Prostate gland (tissue), 2 donors: ENCODE data around the gene CABP7. TPM values are rescaled to one million over a fixed set of nuclear protein-coding genes. Genes with fewer than 3 reads are reported as not detected.

Experiments used
- DNase-seq: peaks from one replicate; pipeline ENCODE4 v3.0.0-alpha.2; 2019; ENCODE audit warnings: low spot score
- H3K27ac ChIP-seq, 2 donors: fragments of 200-600 bp; sonication (generic); 2 replicates each; pipeline ENCODE4 v1.5.1; 2017 to 2019
- H3K27me3 ChIP-seq: fragments of 200-600 bp; sonication (generic); replicated peaks from 2 replicates; pipeline ENCODE4 v1.5.1; 2019; ENCODE audit not compliant: insufficient read depth
- H3K36me3 ChIP-seq, 2 donors: fragments of 200-600 bp; sonication (generic); 1 replicate in 1 of 2; 2 replicates in 1 of 2; pipeline versions ENCODE4 v1.5.1 to v1.8.1; 2017 to 2019
- H3K4me1 ChIP-seq: fragments of 200-600 bp; sonication (generic); replicated peaks from 2 replicates; pipeline ENCODE4 v1.5.1; 2019
- H3K4me3 ChIP-seq, 2 donors: fragments of 200-600 bp; sonication (generic); 2 replicates each; pipeline ENCODE4 v1.5.1; 2017 to 2019
- H3K9me3 ChIP-seq: fragments of 200-600 bp; sonication (generic); 2 replicates; pipeline ENCODE4 v1.5.1; 2017
- POLR2A ChIP-seq: fragments of 450-650 bp; IDR thresholded peaks from one replicate; pipeline ENCODE4 v1.6.1; 2016; ENCODE audit warnings: antibody characterized with exemption, mild to moderate bottlenecking
- POLR2AphosphoS5 ChIP-seq: sonication (generic); formaldehyde crosslinking; IDR thresholded peaks from one replicate; pipeline ENCODE4 v1.6.1; 2017; ENCODE audit warnings: antibody characterized with exemption
- WGBS: methylation state at CpG from one replicate; pipeline ENCODE4 v1.1.5; 2018; 5-methylcytosine and 5-hydroxymethylcytosine counted together
- intact Hi-C: fragments of 100-400 bp; cut with DNase I; formaldehyde crosslinking; loops from one replicate; pipeline ENCODE4 v1.14.2; 2022
- total RNA-seq, 2 donors: library from RNA; depleted of rRNA; stranded (reverse); fragments of >200 nt; gene quantifications; one replicate each; pipeline ENCODE4 v1.1.0, GENCODE V29; 2016
- TF ChIP-seq, protein P1 (sequence below), 4 experiments: fragments of 200-600 bp in 2 of 4; fragments of 450-650 bp in 2 of 4; sonication (generic) in 2 of 4; IDR thresholded peaks; 1 replicate in 3 of 4; 2 replicates in 1 of 4; pipeline ENCODE4 v1.5.1; 2016 to 2019; ENCODE audit warnings: antibody characterized with exemption in 4 of 4, mild to moderate bottlenecking in 2 of 4, moderate library complexity in 2 of 4

The CABP7 gene
- total RNA-seq, 2 donors from 2014 or later = 1.5 TPM; not detected in 1

DNA sequence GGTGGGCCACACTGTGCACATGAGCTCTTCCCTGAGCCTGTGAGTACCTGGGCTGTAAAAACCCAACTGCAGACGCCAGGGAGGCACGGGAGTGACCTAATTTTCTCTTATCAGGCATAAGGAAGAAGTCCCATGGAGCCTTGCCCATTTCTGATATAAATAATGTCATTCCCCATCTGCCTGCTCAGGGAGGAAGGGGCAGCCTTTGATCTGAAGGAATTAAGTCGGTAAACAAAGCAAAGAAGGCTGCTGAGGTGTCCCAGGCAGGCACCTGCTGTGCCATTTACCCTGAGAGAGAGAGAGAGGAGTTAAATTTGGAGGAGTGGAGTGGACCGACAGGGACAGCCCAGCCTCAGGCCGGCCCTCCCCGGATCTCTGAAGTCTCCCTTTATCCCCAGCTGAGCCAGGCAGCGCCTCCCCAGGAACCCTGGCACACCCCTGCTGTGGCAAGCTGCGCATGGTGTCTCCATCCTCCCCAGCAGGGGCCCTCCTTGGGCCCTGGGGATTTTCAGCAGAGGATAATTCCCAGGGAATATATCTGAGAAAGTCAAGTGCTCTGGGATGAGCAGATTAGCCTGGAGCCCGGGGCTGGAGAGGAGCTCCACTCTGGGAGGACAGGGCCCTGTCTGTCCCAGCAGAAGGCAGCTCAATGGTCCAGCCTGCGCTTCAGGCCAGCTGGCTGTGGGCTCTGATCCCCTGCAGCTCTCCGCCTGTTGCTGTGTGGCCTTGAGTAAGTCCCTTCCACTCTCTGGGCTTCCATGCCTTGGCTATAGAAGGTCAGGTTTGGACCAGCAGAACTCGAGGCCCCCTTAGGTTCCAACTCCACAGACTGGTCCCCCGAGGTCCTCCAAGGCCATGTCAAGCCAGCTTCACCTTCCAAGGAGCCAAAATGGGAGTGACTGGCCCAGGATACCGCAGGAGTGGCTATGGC lies 17.5 kb upstream of the CABP7 start:
- H3K27ac ChIP-seq = no peak overlapping the region
- 37% methylated on average over 14 of the region's 14 CpGs for WGBS
- TF ChIP-seq POLR2AphosphoS5 (no peak), POLR2A (no peak)
- TF ChIP-seq, protein P1, sequence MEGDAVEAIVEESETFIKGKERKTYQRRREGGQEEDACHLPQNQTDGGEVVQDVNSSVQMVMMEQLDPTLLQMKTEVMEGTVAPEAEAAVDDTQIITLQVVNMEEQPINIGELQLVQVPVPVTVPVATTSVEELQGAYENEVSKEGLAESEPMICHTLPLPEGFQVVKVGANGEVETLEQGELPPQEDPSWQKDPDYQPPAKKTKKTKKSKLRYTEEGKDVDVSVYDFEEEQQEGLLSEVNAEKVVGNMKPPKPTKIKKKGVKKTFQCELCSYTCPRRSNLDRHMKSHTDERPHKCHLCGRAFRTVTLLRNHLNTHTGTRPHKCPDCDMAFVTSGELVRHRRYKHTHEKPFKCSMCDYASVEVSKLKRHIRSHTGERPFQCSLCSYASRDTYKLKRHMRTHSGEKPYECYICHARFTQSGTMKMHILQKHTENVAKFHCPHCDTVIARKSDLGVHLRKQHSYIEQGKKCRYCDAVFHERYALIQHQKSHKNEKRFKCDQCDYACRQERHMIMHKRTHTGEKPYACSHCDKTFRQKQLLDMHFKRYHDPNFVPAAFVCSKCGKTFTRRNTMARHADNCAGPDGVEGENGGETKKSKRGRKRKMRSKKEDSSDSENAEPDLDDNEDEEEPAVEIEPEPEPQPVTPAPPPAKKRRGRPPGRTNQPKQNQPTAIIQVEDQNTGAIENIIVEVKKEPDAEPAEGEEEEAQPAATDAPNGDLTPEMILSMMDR (IDR thresholded peaks at IDR 0.05) = no peak
- no peak overlapping the region for H3K4me3 ChIP-seq
- intact Hi-C loops = no loop called here
- no peak for DNase-seq
- no peaks in the 10 kb centered on the region for H3K27me3 ChIP-seq
- H3K36me3 ChIP-seq = no peaks in the 10 kb centered on the region
- H3K4me1 ChIP-seq = no peaks in the 10 kb centered on the region
- H3K9me3 ChIP-seq = no peaks in the 10 kb centered on the region

DNA sequence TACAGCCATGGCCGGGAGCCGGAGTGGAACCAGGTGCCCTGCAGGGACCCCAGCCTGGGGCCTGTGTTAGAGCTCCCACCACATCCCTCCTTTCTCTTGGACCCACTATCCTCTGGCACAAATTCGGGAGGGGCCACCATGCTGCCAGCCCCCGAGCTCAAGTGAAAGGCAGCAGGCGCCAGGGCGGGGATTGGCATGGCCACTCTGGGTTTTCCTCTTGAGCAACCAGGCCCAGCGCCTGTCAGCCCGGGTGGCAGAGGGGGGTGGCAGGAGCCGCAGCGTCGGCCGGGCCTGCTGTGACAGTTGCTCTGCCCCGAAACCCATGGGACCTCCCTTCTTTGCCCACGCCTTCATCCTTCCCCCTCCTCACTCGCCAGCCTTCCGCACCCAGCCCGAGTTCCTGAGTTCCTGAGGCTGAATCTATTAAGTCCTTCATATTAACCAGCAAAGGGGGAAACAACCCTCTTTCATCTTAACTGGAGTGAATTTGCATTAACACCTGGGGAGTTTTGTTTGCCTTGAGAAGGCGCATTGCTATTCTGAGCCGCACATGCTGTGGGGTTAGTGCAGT lies 16.8 kb upstream of the CABP7 start:
- H3K27me3 ChIP-seq = no peaks in the 10 kb centered on the region
- no peak overlapping the region for H3K27ac ChIP-seq
- intact Hi-C loops = no loop called here
- no peak for TF ChIP-seq POLR2AphosphoS5
- TF ChIP-seq POLR2A = no peak
- TF ChIP-seq, protein P1 (IDR thresholded peaks at IDR 0.05) = no peak
- no peaks in the 10 kb centered on the region for H3K4me1 ChIP-seq
- no peak overlapping the region for H3K4me3 ChIP-seq
- DNase-seq = peak; percentile 44
- H3K36me3 ChIP-seq = no peaks in the 10 kb centered on the region
- H3K9me3 ChIP-seq = no peaks in the 10 kb centered on the region
- WGBS = 47% methylated on average over 19 of the region's 19 CpGs

DNA sequence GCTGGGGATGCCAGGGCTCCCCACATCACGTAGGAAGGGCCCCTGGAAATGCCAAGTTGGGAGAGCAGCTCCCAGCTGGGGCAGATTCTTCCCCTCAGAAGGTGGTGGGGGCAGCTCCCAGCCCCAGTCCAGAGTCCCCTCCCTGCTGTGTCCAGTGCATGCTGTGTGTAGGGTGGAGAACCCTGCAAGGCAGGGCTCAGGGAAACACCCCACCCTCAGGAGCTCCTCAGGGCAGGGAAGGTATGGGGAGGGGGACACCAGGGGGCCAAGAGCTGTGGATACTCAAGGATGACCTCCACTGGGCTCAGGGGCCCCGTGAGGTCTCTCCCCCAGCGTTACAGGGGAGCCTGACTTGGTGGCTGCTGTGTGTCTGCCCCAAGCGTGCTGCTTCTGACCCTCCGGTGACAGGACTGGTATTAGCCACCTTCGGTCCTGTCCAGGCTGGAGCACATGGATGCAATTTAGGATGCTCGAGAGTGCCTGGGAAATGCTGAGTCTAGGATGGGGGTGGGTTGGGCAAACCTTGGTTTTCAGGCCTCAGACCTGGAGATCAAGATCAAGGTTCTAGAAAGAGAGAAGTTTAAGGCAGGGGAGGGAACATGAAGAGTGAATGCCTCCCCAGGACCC lies 16.1 kb upstream of the CABP7 start:
- Histone ChIP-seq H3K4me3 (no peak overlapping the region), H3K27ac (no peak overlapping the region), H3K9me3 (no peaks in the 10 kb centered on the region), H3K36me3 (no peaks in the 10 kb centered on the region), H3K4me1 (no peaks in the 10 kb centered on the region), H3K27me3 (no peaks in the 10 kb centered on the region)
- DNase-seq = no peak
- intact Hi-C loops = no loop called here
- TF ChIP-seq, protein P1 (IDR thresholded peaks at IDR 0.05) = no peak
- TF ChIP-seq POLR2AphosphoS5 (no peak), POLR2A (no peak)
- WGBS = 65% methylated on average over 7 of the region's 7 CpGs

DNA sequence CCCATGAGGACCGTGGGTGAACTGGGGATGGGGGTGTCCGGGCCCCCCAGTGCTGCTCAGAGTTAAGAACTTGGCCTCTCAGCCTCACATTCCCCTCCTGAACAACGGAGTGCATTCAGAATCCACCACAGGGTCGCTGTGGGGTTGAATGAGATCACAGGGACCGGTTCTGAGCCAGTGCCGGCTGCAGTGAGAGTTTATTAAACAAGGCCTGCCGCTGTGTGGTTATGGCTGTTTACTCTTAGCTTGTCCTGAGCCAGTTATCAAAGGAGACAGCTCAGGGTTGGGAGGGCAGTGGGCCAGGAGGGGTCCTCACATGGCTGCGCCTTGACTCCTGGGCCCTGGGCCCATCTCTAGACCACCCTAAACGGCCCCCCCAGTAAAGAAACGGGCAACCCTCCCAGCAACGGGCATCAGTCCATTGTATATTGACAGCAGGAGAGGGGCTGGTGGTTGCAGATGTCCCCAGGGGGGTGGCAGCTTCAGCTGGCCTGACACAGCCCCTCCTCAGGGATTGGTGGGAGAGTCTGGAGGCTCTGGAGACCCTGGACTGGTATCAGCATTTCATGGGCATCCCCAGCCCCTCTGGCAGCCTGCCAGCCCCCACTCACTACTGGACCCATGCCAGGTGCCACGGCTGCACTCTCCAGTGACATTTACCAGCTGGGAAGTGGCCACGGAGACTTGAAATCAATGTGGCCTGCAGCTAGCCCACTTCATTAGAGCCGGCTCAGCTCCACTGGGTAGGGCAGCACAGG lies 15.1 kb upstream of the CABP7 start:
- Histone ChIP-seq H3K4me1 (no peaks in the 10 kb centered on the region), H3K4me3 (no peak overlapping the region), H3K27me3 (no peaks in the 10 kb centered on the region), H3K27ac (no peak overlapping the region), H3K9me3 (no peaks in the 10 kb centered on the region), H3K36me3 (no peaks in the 10 kb centered on the region)
- 11% methylated on average over 13 of the region's 14 CpGs for WGBS
- TF ChIP-seq POLR2AphosphoS5 (no peak), POLR2A (no peak)
- TF ChIP-seq, protein P1 (IDR thresholded peaks at IDR 0.05) = no peak
- intact Hi-C loops = no loop called here
- DNase-seq = peak; percentile 46
